Iris pigment epithelial cell (primary cell): ENCODE results near the gene COP1.
"Not testable (repeated sequence)": the region's sequence is repeated elsewhere in the genome, so short reads cannot be mapped to it uniquely, and the experiment has no call there.

ENCODE experiments used
- DNase-seq: peaks from one replicate; pipeline ENCODE4 v3.0.0-alpha.2; 2011; ENCODE audit warnings: low read depth

COP1 gene

GRCh38 chr1:176033881-176034280 is 173.2 kb downstream of the COP1 start:
- peak; percentile 51 for DNase-seq

GRCh38 chr1:176033474-176033873 is 173.6 kb downstream of the COP1 start:
- peak; percentile 26 for DNase-seq

GRCh38 chr1:176032040-176032645 is 174.9 kb downstream of the COP1 start:
- DNase-seq = no peak

GRCh38 chr1:176029609-176030008 is 177.5 kb downstream of the COP1 start:
- DNase-seq = no peak

GRCh38 chr1:176029155-176029554 is 177.9 kb downstream of the COP1 start:
- DNase-seq = no peak

- not testable (repeated sequence) for DNase-seq
These were observed 179.2 kb downstream of the COP1 start for GRCh38 chr1:176027934-176028333.

GRCh38 chr1:176022574-176022973 is 184.5 kb downstream of the COP1 start:
- DNase-seq = no peak

GRCh38 chr1:176017722-176018121 is 189.4 kb downstream of the COP1 start:
- no peak for DNase-seq

- DNase-seq = no peak
These were observed 197.1 kb downstream of the COP1 start for GRCh38 chr1:176009951-176010350.

- DNase-seq = not testable (repeated sequence)
These were observed 199.2 kb downstream of the COP1 start for GRCh38 chr1:176007756-176008389.

- not testable (repeated sequence) for DNase-seq
These were observed 212.4 kb downstream of the COP1 start for GRCh38 chr1:175994660-175995059.

GRCh38 chr1:175992825-175993224 is 214.3 kb downstream of the COP1 start:
- DNase-seq = not testable (repeated sequence)

- not testable (repeated sequence) for DNase-seq
These were observed 214.9 kb downstream of the COP1 start for GRCh38 chr1:175992202-175992601.

GRCh38 chr1:175984813-175985212 is 222.3 kb downstream of the COP1 start:
- no peak for DNase-seq

- DNase-seq = no peak
These were observed 222.9 kb downstream of the COP1 start for GRCh38 chr1:175984057-175984812.

GRCh38 chr1:175983363-175983762 is 223.7 kb downstream of the COP1 start:
- DNase-seq = not testable (repeated sequence)

GRCh38 chr1:175981128-175981527 is 226.0 kb downstream of the COP1 start:
- DNase-seq = no peak

- DNase-seq = peak; percentile 40
These were observed 228.2 kb downstream of the COP1 start for GRCh38 chr1:175978926-175979325.

- DNase-seq = peak; percentile 55
These were observed 228.6 kb downstream of the COP1 start for GRCh38 chr1:175978476-175978875.

- peak; percentile 52 for DNase-seq
These were observed 230.0 kb downstream of the COP1 start for GRCh38 chr1:175976865-175977642.

GRCh38 chr1:175969231-175969630 is 237.9 kb downstream of the COP1 start:
- DNase-seq = no peak

- peak; percentile 67 for DNase-seq
These were observed 238.5 kb downstream of the COP1 start for GRCh38 chr1:175968486-175969172.
